HG03342 (cell line): Measurements from ENCODE around the gene JMJD8.

Experiments
- ATAC-seq: cut with Tn5 transposase; IDR thresholded peaks from one replicate; pipeline ENCODE4 v1.9.1; 2021; ENCODE audit warnings: mild to moderate bottlenecking, moderate library complexity; ENCODE audit not compliant: unreplicated experiment

The JMJD8 gene

GRCh38 chr16:677316-678190 is 6.6 kb downstream of the JMJD8 start:
- ATAC-seq: no peak

DNA sequence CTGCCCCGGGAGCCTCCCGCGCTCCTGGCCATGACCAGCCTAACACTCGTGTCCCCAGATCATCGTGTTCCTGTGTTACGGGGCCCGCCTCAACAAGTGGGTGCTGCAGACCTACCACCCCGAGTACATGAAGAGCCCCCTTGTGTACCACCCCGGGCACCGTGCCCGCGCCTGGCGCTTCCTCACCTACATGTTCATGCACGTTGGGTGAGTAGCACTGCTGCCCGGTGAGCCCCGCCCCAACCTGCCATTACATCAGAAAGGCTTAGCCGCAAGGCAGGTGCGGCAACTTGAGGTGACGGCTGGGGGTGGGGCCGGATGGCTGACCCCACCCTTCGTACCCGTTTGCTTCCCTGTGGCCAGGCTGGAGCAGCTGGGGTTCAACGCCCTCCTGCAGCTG is 7.2 kb downstream of the JMJD8 start:
- no peak for ATAC-seq

GRCh38 chr16:676565-676902 is 7.6 kb downstream of the JMJD8 start:
- no peak for ATAC-seq

GRCh38 chr16:675884-676564 is 8.1 kb downstream of the JMJD8 start:
- no peak for ATAC-seq

DNA sequence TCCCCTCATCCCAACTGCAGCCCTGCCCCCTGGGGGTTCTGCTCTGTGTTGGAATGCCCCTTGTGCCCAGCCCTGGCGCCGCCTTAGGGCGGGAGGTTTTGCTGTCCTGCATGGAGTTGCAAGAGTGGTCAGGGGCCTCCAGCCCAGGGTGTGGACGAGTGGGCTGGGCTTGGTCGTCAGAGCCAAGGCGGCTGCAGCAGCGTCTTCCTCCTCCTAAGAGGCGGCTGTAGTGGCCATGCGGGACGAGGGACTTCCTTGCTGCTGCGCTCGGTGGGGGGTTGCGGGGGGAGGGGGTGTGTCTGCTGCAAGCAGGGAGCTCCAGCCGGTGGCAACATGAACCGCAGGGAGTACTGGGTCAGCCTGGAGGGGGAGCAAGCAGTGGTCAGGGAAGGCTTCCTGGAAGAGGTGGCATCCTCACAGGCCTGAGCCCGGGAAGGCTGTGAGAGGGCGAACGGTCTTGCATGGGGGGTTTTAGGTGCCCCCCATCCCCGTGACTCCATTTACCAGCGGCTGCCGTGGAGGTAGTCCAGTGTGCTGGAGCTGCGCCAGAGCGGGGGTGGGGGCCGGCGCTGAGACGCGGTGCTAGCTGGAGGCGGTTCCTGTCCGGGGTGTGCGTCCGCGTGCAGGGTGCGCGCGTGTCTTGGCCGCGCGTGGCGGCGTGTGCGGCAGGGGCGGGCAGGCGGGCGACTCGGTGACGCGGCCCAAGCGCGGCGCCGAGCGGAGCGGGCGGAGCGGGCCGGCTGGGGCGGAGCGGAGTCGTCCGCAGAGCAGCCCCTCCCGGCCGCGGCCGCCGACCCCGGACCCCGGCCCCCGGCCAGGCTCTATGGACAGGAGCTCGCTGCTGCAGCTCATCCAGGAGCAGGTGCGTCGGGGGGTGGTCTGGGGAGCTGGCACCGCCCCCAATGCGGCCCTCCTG is 8.9 kb downstream of the JMJD8 start, which contains the start of gene RHBDL1:
RHBDL1 (plus strand) TSS at position 704 of the 916 bp plus-strand sequence; CDS start at position 824, 120 bp downstream.
- no peak for ATAC-seq

DNA sequence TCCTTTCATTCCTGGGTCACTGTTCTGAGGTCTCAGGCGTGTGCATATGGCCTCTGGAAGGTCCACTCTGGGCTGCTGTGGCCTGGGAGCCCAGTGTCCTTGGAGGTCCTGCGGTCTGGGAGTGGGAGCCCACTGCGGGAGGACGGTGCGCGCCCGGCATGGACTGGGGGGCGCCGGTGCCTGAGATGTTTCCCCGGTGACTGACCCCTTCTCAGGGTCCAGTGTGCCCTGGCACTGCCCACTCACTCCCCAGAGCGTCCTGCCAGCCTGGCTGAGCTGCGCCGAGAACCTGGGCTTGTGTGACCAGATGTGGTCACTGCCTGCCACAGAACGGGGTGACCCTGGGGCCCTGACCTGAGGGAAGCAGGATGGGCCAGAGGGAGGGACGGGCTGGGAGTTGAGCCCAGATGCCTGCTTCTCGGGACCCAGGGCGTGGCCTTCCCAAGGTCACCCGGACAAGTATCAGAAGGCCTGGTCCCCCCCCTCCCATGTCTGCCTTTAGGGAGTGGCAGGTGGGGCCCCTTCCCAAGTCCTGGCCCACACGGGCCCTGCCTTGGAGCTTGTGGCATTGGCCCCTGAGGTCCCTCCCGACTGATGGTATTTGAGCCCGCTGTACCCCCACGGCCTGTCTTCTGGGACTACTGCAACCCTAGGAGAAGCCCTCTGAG is 9.8 kb downstream of the JMJD8 start:
- ATAC-seq: no peak

- no peak for ATAC-seq
Measured at GRCh38 chr16:673399-673991, 10.6 kb downstream of the JMJD8 start.

DNA sequence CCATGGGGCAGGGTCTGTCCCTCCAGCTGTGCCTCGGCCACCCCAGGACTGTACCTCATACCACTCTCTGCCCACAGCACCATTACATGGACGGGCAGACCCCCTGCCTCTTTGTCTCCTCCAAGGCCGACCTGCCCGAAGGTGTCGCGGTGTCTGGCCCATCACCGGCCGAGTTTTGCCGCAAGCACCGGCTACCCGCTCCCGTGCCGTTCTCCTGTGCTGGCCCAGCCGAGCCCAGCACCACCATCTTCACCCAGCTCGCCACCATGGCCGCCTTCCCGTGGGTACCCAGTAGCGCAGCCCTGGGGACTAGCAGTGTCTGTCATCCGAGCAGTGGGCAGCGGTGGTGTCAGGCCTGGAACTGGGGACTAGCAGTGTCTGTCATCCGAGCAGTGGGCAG is 11.3 kb downstream of the JMJD8 start:
- no peak for ATAC-seq

- ATAC-seq: no peak
Measured at GRCh38 chr16:672371-672770, 11.8 kb downstream of the JMJD8 start.

GRCh38 chr16:671353-672131 is 12.6 kb downstream of the JMJD8 start:
- ATAC-seq: no peak

- ATAC-seq: no peak
Measured at GRCh38 chr16:670485-671352, 13.4 kb downstream of the JMJD8 start.

GRCh38 chr16:669666-670065 is 14.5 kb downstream of the JMJD8 start:
- ATAC-seq: no peak

GRCh38 chr16:668519-669171 is 15.5 kb downstream of the JMJD8 start:
- ATAC-seq: no peak

DNA sequence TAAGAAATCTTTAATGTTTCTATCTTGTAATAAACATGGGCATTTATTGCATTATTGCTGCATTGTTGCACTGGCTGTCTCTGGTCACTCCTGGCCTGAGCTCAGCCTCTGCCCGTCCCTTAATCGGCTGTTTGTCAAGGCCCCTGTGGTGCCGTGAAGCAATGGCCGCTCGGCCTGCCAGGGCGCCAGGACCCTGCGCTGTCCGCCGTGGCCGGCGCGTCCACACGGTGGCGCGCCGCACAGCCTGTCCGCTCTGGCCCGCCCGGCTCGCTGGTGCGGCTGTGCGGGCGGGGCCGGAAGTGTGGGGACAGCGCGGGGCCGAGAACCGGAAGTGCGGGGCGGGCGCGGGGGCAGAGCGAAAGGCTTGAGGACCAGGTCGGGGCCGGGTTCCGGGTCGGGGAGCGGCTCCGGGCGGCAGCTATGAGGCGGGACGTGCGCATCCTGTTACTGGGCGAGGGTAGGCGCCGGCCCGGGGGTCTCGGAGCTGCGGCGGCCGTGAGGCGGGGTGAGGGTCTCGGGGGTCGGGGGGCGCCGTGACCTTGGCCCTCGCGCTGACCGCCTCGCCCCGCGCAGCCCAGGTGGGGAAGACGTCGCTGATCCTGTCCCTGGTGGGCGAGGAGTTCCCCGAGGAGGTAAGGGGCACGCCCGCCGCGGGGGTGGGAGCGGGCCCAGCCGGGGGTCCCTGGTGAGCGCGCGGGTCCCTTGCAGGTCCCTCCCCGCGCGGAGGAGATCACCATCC is 16.2 kb downstream of the JMJD8 start, which contains the start of gene RHOT2:
RHOT2 (plus strand) TSS at position 353 of the 739 bp plus-strand sequence; CDS start at position 421, 68 bp downstream.
- ATAC-seq: peak; percentile 77

- ATAC-seq: no peak
Measured at GRCh38 chr16:667113-667779, 16.9 kb downstream of the JMJD8 start.

- no peak for ATAC-seq
Measured at GRCh38 chr16:666572-666971, 17.6 kb downstream of the JMJD8 start.

GRCh38 chr16:662597-662996 is 21.5 kb downstream of the JMJD8 start:
- ATAC-seq: no peak
